CD4-positive, alpha-beta T cell treated with Interleukin-17A for 4 hours (primary cell): ENCODE results near the gene PIP5K1B.

ENCODE experiments used
- DNase-seq: peaks from one replicate; pipeline ENCODE4 v3.0.0-alpha.2; 2020; ENCODE audit warnings: mixed read lengths

The PIP5K1B gene

DNA sequence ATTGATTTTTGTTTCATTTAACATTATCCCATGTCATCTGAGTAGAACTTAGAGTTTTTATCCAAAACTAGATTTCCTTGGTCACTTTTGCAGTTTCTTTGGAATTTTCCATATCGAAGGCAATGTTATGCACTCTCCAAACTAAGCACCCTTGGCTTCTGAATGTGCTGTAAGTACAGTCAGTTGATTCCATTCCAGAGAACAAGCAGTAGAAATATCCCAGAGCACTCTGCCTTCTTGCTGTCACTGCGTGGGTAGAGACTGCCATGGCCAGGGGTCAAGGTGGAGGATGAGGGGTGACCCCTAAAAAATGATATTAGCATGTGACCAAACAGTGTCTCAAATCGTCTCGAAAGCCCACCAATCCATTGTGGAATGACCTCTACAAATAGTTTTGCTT lies 36.2 kb downstream of the PIP5K1B start:
- no peak for DNase-seq

DNA sequence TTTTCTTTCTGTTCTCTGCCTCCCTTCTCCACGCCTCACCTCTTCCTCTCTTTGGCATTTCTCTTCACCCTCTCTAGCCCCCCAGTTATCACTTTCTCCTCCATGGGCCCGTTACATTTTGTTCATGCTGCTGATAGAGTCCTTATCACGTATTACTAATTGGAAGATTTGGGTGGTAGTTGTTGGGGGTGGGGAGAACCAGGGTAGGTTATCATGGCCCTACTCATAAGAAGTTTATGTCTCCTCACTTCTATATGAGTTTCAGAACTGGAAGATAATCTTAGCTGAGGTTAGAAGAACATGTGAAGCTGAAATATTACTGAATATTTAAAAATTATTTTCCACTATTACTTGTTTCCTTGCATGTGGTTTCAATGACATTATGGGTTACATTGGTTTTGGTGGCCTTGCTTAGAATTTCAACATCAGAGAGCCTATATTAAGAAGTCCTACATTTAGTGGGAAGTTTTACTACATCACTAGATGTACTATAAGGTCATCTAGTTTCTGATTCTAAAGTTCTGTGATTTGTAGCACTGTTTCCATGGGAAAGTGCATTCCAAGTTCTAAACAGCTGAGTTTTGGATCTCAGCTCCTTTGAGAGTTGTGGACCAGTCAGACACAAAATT lies 36.8 kb downstream of the PIP5K1B start:
- DNase-seq = no peak

DNA sequence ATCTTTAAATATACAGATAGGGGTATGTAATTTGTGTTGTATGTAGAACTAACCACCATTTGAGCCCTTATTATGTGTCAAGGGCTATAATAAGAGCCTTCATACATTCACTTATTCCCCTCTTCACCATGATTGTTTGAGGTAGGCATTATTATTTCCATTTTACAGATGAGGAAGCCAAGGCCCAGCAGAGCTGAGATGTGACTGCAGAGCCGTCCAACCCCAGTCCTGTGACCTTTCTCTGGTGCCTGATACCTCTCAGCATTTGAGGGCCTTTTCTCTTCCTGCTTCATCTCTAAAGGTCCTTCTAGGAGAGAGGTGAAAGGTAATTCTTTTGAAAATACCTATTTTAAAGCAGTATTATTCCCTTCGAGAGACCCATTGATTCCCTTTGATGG lies 37.3 kb downstream of the PIP5K1B start:
- DNase-seq = no peak

DNA sequence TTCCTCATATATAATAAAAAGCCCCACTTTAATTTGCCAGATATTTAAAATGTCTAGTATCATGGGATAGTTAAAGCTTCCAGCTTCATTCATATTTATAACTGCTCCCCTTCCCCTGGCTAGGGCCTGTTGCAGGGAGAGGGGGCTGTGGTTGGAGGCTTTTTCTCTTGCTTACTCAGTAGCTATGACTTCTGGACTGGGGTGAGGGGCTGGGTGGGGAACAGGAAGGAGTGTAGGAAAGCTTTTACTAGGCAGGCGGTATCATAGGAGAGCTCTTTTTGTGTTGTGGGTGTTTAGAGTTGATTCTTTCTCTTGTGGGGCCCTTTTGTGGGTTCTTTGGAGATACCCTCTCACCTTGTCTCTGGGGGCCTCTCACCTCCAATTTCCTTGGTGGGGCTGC lies 39.4 kb downstream of the PIP5K1B start:
- DNase-seq = no peak

DNA sequence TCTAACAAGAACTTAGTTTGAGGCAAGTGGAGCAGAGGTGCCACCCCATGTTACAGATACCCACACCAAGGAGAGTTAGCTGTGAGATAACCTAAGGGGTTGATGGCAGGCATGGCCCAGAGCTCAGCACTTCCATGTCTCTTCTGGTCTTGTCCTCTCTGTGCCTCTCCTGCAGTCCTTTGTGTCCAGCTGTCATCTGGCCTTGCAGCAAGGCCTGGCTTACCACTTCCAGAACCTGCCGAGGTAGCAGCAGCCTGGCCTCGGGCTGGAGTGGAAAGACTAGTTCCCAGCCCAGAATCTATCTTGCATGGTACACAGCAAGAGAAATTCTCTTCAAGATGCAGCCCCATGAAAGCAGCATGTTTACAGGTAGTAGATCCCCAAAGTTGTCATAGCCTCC lies 41.5 kb downstream of the PIP5K1B start:
- DNase-seq = no peak

DNA sequence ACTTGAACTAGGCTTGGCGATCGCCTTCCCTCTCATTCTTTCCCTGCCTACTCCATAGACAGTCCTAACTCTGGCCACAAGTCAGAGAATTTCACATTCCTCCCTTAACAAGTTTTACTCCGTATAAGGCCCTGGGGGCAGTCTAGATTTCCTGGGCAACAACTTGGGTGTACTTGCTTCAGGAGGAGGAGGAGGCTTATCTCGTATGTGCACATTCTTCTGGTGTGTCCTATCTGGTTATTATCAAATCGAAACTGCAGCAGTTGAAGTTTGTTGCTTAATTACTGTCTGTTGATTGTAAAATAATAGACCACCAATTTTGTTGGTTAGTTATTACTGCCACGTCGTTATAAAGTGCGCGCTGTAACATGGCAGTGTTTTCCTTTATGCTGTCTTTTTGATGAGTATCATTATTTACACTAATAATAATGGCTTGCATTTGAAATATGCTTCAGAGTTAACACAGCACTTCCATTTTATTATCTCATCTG lies 42.0 kb downstream of the PIP5K1B start:
- DNase-seq = no peak

DNA sequence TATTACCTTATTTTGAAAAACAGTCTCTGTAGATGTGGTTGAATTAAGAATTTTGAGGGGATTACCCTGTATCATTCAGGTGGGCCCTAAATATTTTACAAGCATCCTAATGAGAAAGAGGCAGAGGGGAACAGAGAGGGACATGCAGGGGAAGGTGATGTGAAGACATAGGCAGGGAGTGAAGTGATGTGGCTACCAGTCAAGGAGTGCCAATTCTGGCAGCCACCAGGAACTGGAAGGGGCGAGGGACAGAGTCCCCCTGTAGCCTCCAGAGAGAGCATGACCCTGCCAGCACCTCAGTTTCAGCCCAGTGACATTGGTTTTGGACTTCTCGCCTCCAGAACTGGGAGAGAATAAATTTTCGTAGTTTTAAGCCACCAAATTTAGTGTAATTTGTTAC lies 44.1 kb downstream of the PIP5K1B start:
- DNase-seq = no peak

DNA sequence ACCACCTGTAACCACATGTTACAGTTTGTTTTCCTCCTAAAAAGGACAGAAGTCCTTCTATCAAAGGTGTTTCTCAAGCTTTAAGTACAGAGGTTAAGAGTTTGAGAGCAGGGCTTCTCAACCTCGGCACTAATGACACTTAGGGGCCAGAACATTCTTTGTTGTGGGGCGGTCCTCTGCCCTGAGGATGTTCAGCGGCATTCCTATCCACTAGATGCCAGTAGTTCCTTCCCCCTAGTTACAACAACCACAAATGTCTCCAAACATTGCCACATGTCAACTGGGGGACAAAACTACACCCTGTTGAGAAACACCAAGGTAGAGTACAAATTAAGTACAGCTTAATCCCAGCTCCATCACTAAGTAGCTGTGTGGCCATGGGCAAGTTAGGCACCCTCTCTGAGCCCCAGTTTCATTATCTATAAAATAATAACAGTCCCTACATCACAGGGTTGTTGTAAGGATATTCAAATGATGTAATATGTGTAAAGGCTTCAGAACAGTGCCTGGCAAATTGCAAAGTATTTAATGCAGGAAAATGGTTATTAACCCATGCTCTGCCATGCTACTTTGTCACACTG lies 44.6 kb downstream of the PIP5K1B start:
- DNase-seq = no peak

DNA sequence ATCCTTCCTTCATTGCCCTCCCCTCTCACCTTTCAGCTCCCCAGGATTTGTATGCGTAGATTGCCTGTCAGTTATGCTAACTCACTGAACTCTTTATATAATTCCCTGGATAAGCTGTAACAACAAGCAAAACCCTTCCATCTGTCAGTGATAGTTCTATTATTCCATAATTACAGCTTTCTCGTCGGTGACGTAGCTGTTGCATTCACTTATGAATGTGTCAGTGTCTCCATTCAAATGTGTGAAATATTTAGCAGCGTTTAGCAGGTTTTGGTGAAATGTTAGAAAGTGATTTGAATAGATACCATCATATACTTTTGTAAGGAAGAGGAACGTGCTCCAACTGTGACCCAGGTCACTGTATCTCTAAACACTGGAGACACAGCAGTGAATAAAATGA lies 45.2 kb downstream of the PIP5K1B start:
- no peak for DNase-seq

DNA sequence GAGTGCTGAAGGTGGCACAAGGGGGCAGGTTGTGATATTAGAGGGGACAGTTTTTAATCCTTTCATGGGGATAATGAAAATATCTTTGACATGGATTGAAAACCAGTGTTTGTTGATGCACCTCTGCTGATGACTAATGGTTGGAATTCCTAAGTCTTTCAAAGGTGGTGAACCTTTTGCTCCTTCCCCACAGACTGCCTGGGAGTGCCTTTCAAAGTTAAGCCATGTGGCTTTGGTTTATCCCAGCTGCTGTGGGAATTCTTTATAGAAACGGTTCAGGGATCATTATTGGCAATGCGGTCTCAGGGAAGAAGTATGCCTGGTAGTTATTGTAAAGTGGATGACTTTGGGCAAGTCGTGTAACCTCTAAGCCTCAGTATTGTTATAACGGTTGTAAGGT lies 45.7 kb downstream of the PIP5K1B start:
- no peak for DNase-seq

DNA sequence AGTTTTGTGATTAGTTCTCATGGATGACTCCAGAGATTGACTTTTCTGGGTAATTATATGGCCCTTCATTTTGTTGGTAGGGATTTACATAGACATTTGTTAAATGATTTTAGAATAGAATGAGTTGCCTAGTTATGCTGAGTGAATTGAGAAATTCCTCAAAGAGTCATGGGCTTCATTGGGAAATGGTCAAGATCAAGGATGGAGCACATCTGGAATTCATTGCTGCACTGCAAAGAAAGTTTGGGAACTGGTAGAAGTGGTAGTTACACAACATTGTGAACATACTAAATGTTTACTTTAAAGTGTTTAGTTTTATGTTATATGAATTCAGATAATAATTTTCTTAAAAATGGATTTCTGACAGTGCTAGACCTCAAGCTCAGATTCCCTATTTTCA lies 46.5 kb downstream of the PIP5K1B start:
- no peak for DNase-seq

DNA sequence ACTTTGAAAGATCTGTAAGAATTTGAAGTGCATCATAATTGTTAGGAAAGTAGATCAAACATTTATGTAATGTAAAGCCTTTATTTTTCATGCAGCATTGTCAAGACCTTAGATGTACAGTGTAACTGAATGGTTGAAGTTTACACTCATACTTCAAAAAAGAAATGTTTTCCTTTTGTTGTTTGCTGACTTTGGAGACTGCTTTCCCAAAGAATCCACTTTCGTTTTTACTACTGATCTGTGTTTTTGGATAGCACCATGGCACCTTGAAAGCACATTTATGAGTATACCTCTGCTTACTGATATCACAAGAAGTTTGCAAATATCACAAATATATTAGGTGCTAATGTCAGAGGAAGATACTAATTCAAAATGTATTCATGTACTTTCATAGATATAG lies 50.0 kb downstream of the PIP5K1B start:
- DNase-seq = no peak

DNA sequence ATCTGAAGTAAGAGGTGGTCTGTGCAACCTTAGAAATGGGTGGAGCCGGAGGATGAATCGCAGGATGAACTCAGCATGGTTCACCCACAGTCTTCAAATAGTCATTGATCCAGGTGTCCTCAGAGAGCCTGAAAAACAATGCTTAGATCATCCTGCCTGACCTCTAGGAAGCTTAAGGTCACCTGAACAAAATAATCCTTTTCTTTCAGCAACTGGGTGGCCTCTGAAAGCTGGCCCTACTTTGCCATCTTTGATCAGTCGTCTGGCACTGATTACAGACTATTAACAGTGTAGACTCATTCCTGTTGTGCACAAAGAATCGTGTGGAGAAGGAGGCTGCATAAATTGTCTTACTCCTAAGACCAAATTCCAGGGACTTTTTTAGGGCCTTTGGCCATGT lies 50.7 kb downstream of the PIP5K1B start:
- no peak for DNase-seq

DNA sequence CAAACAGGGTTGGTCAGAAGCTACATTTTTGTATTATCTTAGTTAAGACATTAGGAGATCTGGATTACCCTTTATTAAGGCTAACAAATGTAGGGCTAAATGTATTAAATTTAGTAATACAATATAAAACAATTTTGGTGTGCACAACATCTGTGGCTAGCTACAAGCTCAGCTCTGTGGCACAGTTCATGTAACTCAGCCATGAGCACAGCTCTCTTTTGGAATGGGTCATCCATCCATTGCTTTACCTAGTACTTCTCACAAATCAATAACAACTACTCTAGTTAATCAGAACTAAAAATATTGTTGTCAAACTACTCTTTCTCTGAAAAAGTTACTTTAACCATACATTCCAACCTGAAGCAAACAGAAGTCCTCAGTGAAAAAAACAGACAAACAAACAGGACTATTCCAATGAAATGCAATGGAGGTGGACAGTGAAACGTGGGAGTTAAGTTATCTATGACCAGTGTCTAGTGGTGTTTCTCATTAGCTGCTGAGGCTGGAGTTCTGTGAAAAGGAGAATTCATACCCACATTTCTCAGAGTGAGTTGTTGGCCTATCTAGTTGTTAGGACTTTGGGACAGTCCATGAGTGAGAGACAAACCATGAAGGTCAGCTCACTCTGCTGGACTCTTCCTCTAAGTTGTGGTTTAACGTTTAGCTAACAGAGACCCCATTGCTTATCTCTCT lies 55.1 kb downstream of the PIP5K1B start:
- DNase-seq = no peak

DNA sequence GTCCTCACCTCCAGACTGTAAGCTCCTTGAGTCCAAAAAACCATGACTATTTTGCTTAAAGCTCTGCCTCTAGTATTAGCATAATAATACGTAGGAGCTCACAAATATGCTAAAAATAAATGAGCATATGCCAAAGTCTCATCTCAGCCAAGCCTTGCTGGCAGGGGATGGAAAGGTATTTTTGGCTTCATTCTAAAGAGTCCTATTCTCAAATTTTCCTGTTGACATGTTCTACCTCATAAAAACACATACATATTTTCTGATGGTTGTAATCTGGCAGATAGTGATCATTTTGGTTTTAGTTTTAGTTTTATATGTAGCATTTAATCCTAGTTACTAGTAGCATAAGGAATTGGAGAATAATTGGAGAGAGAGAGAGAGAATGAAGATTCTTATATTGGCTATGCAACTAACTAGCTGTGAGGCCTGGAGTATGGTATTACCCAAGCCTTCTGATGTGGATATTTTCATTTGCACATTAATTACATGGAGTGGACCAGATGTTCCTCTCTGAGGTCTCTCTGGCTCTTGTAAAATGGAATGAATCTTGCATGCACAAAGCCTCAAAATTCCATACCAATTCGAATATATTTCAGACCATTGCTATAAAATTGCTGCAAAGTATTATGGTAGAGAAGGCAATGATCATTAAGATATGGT lies 55.8 kb downstream of the PIP5K1B start:
- DNase-seq = no peak

DNA sequence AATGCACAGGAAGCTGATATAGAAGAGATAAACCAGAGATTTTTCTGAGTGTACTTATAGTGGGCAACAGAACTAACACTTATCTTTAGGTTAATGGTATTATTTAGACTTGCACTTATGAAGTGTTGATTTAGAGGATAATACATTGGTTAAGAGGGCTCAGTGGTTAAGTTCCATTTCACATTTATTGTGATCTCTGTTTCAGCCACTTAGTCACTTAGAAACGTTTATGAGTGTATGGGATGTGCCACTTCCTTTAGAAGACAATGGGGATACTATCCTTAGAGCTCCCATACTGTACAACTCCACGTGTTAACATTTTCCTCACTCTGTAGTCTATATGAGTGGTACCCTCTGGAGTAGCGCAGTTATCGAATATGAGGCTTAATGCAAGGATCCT lies 57.5 kb downstream of the PIP5K1B start:
- no peak for DNase-seq

DNA sequence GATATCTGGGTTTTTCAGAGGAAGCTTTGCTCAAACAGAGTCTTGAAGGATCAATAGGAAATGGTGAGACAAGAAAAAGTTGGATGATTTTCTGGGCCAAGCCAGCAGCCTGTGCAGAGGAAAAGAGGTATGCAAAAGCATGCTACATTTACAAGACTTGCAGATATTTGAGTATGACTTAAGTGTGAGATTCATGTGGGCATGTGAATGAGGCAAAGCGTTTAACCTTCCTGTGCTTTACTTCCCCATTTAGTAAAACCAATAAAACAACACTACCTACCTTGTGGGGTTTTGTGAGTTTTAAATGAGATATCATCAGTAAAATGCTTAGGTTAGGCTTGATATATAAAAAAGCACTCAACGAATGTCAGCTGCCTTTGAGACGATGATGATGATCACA lies 58.1 kb downstream of the PIP5K1B start:
- no peak for DNase-seq

DNA sequence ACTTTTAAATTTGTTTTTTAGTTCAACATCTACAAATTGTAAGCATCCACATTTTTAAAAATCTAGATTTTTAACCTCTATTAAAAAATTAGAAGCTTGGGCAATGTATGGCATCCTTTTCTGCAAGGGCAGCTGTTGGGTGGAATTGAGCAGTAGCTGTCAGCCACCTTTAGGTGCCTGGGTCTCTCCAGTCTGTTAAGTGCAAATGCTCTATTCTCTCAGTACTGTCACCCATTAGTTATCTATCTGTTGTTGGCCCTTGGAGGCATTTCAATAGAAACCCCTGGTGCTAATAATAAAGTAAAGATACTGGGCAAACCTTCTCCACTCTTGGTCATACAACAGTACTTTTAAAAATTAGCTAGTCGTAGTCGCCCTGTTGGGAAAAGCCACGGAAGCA lies 63.6 kb downstream of the PIP5K1B start:
- DNase-seq = no peak

DNA sequence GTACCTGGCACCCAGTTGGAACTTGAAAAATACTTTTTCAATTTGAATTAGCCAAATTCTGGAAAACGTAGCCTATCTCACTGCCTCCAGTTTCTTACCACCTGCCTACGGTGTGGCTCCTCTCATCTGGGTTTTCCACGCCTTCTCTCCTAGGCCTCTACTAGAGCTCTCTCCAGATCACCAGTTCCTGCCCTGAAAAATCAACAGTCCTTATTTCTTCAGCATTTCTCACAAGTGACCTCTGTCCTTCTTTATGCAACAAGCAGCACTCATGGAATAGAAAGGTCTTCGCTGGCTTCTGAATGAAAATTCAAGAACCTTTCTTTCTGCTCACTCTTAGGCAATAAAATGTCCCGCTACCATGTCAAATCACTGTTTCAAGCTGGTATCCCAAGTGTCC lies 64.8 kb downstream of the PIP5K1B start:
- DNase-seq = no peak

DNA sequence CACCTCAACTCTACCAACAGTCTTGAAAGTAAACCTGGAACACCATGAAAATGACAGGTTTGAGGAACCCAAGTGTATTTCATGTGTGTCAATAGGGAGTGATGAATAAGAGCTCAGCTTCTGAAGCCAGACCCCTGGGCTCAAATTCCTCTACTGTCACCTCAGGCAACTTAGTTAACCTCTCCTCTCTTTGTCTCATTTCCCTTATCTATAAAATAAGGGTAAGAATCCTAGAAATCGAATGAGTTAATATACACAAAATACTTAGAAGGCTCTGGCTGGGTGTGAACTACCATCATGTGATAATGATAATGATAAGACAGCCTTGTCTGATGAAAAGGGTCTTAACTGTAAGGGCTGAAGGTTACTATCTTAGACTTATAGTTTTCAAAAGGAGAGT lies 66.3 kb downstream of the PIP5K1B start:
- no peak for DNase-seq

DNA sequence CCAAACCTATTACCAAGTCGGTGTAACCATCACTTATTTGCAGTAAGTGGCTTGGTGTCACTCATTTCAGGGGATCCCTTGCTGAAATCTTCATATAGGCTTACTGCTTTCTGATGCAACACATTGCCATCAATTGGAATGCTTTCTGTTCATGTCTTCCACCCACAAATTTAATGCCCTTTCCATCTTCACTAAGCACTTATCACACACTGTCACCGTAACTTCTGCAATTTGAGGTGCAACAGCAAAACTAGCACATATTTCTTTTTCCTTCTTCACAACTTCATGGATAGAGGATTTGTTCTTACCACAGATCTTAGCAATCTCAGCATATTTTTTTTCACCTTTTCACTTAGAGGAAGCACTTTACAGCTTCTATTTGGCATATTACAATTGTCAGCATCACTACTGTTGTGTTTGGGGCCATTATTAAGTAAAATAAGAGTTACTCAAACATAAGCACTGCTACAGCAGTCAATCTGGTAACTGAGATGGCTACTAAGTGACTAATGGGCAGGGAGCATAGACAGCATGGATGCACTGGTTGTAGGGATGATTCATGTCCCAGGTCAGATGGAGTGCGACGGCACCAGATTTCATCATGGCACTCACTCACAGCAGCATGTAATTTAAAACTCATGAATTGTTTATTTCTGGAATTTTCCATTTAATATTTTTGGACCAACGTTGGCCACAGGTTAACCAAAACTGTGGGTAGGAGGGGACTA lies 70.1 kb downstream of the PIP5K1B start:
- DNase-seq = no peak

DNA sequence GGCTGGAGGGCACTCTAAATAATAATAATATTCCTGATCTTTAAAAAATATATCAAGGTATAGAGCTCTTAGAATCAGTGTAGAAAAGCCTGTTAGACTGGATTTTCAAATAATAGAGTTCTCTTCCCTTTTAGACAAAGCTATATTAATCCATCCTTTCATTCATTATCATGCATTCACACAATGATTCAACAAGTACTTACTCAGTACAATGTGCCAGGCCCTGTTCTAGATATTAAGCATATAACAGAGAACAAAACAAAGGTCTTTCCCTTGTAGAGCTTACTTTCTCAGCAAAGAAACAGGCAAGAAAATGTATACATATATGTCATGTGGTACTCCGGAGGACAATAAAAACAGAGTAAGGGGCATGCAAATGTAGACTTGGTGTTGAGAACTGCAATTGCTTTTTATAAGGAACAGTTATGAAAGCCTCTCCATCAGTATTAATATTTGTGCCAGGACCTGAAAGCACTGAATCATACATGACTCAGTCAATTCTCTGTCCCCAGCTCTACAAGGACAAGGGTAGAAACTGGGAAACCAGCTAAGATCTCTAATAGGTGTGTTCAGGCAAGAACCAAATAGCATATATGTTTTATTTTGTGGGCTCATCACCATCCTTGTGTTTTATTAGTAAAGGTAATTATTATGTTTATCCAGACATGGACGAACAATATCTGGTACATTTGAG lies 72.2 kb downstream of the PIP5K1B start:
- no peak for DNase-seq

DNA sequence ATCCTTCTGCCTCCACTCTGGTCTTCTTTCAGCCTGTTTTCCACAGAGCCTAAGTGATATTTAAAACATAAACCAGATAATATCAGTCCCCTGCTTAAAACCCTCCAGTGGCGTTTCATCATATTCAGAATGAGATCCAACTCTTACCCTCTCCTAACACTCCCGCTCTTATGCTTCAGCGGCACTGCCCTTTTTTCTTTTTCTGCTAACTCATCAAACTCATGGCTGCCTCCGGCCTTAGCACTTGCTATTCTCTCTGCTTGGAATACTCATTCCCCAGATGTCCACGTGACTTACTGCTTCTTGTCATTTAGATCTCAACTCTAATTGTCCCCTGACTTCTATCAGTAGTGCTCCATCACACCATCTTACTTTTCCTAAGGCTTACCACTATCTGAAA lies 73.6 kb downstream of the PIP5K1B start:
- no peak for DNase-seq
